GM12878 (cell line): ENCODE measurements around the gene LIPM. TPM values are rescaled to one million over a fixed set of nuclear protein-coding genes. Genes with fewer than 3 reads are reported as not detected.
A peak's percentile ranks its signal among the peaks of the same experiment; 100 is the strongest.

Source experiments
- ATAC-seq: fragments of 200-7000 bp; cut with Tn5 transposase; 3 replicates; pipeline ENCODE4 v1.9.1; 2020; ENCODE audit warnings: mild to moderate bottlenecking, moderate library complexity
- BruUV-seq: library from RNA; stranded (reverse); fragments of 400-500 nt; replicated peaks from 2 replicates; lab custom pipeline; 2021; lab: Mats Ljungman, UMichigan
- CTCF ChIA-PET: fragments of 300-600 bp; sonication (Branson Sonifier 250); formaldehyde crosslinking; extraction: SDS; loops from one replicate; lab custom pipeline; 2021; ENCODE audit warnings: inconsistent platforms; lab: Yijun Ruan, JAX
- POLR2A ChIA-PET: fragments of 350-600 bp; formaldehyde crosslinking; extraction: SDS; loops from one replicate; lab custom pipeline; 2021; ENCODE audit warnings: inconsistent platforms; lab: Charles Lee
- RAD21 ChIA-PET: fragments of 300-600 bp; sonication (Branson Sonifier 250); formaldehyde crosslinking; loops from one replicate; lab custom pipeline; 2023; ENCODE audit warnings: antibody characterized with exemption; ENCODE audit not compliant: unreplicated experiment; lab: Charles Lee
- SMC1A ChIA-PET: fragments of 300-600 bp; sonication (Branson Sonifier 250); formaldehyde crosslinking; loops from one replicate; lab custom pipeline; 2023; ENCODE audit not compliant: unreplicated experiment, uncharacterized antibody; lab: Charles Lee
- DNase-seq: peaks from one replicate; pipeline ENCODE4 v3.0.0-alpha.2; 2011; ENCODE audit warnings: low read depth, low spot score
- FAIRE-seq: peaks from 3 replicates; lab custom pipeline; 2011; peaks lifted over from hg19 to GRCh38; lab: Jason Lieb, UNC
- H2AFZ ChIP-seq: 2 replicates; pipeline ENCODE4 v1.6.0; 2011; ENCODE audit warnings: low read depth, low read length, control low read depth; ENCODE audit not compliant: control insufficient read depth
- H3K27ac ChIP-seq: 2 replicates; pipeline ENCODE4 v1.5.1; 2011; ENCODE audit warnings: control low read depth; ENCODE audit not compliant: control insufficient read depth, insufficient read depth
- H3K27me3 ChIP-seq, 2 experiments: replicated peaks in 1 of 2; 2 replicates each; pipeline versions ENCODE4 v1.6.0 to v1.6.1; 2011; ENCODE audit warnings: low read length in 1 of 2; ENCODE audit not compliant: control insufficient read depth in 2 of 2, insufficient read depth in 2 of 2
- H3K36me3 ChIP-seq, 2 experiments: 2 replicates each; pipeline ENCODE4 v1.5.1; 2011; ENCODE audit warnings: low read length in 1 of 2; ENCODE audit not compliant: control insufficient read depth in 2 of 2, insufficient read depth in 2 of 2
- H3K4me1 ChIP-seq: 2 replicates; pipeline ENCODE4 v1.6.1; 2011; ENCODE audit warnings: mild to moderate bottlenecking, low read length, moderate library complexity, mixed read lengths; ENCODE audit not compliant: control insufficient read depth, insufficient read depth
- H3K4me2 ChIP-seq: 2 replicates; pipeline ENCODE4 v1.6.0; 2011; ENCODE audit warnings: control low read depth; ENCODE audit not compliant: control insufficient read depth, insufficient read depth
- H3K4me3 ChIP-seq: fragments of 200-600 bp; sonication (generic); 2 replicates; pipeline ENCODE4 v1.5.1; 2016
- H3K79me2 ChIP-seq: 2 replicates; pipeline ENCODE4 v1.6.0; 2011; ENCODE audit warnings: low read length; ENCODE audit not compliant: control insufficient read depth, insufficient read depth
- H3K9ac ChIP-seq: 2 replicates; pipeline ENCODE4 v1.8.0; 2011; ENCODE audit warnings: low read length, control low read depth, mixed read lengths; ENCODE audit not compliant: control insufficient read depth, insufficient read depth
- H3K9me3 ChIP-seq: replicated peaks from 3 replicates; pipeline ENCODE4 v1.5.1; 2011; ENCODE audit warnings: mild to moderate bottlenecking, low read length; ENCODE audit not compliant: control insufficient read depth, insufficient read depth
- H4K20me1 ChIP-seq: 2 replicates; pipeline ENCODE4 v1.6.0; 2011; ENCODE audit not compliant: control insufficient read depth, insufficient read depth
- PAX8 ChIP-seq: fragments of 450-650 bp; IDR thresholded peaks from 2 replicates; pipeline ENCODE4 v1.6.1; 2017; ENCODE audit warnings: mild to moderate bottlenecking, moderate library complexity
- PRDM15 ChIP-seq: fragments of 450-650 bp; formaldehyde crosslinking; IDR thresholded peaks from 2 replicates; pipeline ENCODE4 v1.4.0; 2020; ENCODE audit warnings: mild to moderate bottlenecking, moderate library complexity
- REST ChIP-seq: IDR thresholded peaks from 2 replicates; pipeline ENCODE4 v1.6.1; 2012; ENCODE audit warnings: mild to moderate bottlenecking, low read depth, low read length
- WGBS: methylation state at CpG from one replicate; pipeline ENCODE4 v1.1.6; 2016; ENCODE audit warnings: low lambda C conversion rate; ENCODE audit not compliant: insufficient replicate concordance, insufficient coverage; ENCODE audit errors: missing lambda C conversion rate; 5-methylcytosine and 5-hydroxymethylcytosine counted together
- in situ Hi-C: fragments of 300-500 bp; cut with MboI; formaldehyde crosslinking; loops from 9 replicates; pipeline ENCODE4 v1.14.3; 2018; ENCODE audit warnings: mixed read lengths
- intact Hi-C: fragments of 100-400 bp; cut with micrococcal nuclease; formaldehyde crosslinking; loops from one replicate; pipeline ENCODE4 v1.14.2; 2022; ENCODE audit not compliant: unreplicated experiment
- polyA plus RNA-seq, 11 experiments: library from polyadenylated mRNA; depleted of rRNA in 4 of 11; unstranded in 6 of 11; stranded (reverse) in 5 of 11; fragments of >200 nt; fragmentation: Nextera tagmentation in 4 of 11; fragmentation: Illumina TruSeq in 1 of 11; extraction: Ambion mirVana in 4 of 11; extraction: Trizol in 1 of 11; gene quantifications; 1 replicate in 1 of 11; 2 replicates in 10 of 11; pipeline versions ENCODE4 v1.2.1 to v1.2.3, GENCODE V29; 2011 to 2016; ENCODE audit warnings: inconsistent platforms in 2 of 11, missing spikeins in 2 of 11, low read depth in 1 of 11
- total RNA-seq, 4 experiments: library from RNA; depleted of rRNA in 3 of 4; stranded (reverse); fragments of >200 nt in 3 of 4; fragmentation: Illumina TruSeq in 1 of 4; extraction: Trizol in 1 of 4; gene quantifications; 2 replicates each; pipeline versions ENCODE4 v1.2.1 to v1.2.3, GENCODE V29; 2013 to 2021

LIPM gene
- total and polyA plus RNA-seq, 10 of the 15 experiments (the other 5 are each of a cell fraction or from before 2014, with no cell fraction given), result not detected

DNA sequence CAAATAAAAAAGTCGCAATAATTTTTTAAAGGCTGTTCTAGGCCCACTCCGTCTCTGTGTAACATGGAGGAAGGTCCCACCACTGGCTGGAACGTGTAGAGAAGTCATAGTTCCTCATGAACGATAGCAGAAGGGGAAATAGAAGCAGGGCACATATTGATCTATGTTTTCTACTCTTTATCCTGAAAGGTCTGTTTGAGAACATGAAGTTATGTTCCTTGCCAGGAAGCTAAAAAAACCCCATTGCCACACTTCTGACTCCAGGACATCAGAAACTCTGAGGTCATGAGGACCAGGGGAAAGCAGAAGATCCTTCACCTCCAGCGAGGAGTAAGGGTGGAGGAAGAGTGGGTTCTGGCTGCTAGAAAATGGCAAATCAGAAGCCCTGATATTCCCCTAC, 38.4 kb downstream of the LIPM start:
- ChIA-PET POLR2A (interaction anchor here (1.6 kb wide), 1 partner anchor 92 kb away, joined by 6 read pairs; no protein-coding TSS in a partner anchor), SMC1A (interaction anchor here (1.0 to 9.5 kb wide), 11 partner anchors 7 to 369 kb away, joined by 3 to 86 read pairs (median 5); partner anchors contain the start of gene FAS), RAD21 (interaction anchor here (1.4 to 4.7 kb wide), 2 partner anchors 24 to 92 kb away, joined by 4 to 43 read pairs; no protein-coding TSS in a partner anchor), CTCF (interaction anchor here (0.6 to 22.7 kb wide), 8 partner anchors 10 to 276 kb away, joined by 3 to 895 read pairs (median 4); no protein-coding TSS in a partner anchor)
- H3K4me1 ChIP-seq, result peaks cover 10% of the 10 kb centered on the region
- no peaks in the 10 kb centered on the region for H3K36me3 ChIP-seq
- in situ Hi-C loops (no loop called here), intact Hi-C loops (no loop called here)
- H3K27me3 ChIP-seq, result no peaks in the 10 kb centered on the region
- WGBS, result 86% methylated on average over 5 of the region's 5 CpGs
- H3K9ac ChIP-seq, result no peak overlapping the region
- H2AFZ ChIP-seq, result peak overlapping the region; percentile 41
- no TSS peak for BruUV-seq
- DNase-seq (no peak), ATAC-seq (no peak), FAIRE-seq (no peak)
- H3K4me2 ChIP-seq, result no peak overlapping the region
- TF ChIP-seq REST (no peak), PAX8 (no peak), PRDM15 (no peak)
- no peaks in the 10 kb centered on the region for H3K79me2 ChIP-seq
- no peak overlapping the region for H3K27ac ChIP-seq
- no peaks in the 10 kb centered on the region for H3K9me3 ChIP-seq
- no peak overlapping the region for H3K4me3 ChIP-seq
- H4K20me1 ChIP-seq, result no peaks in the 10 kb centered on the region
